ENCODE data around the gene ZNF366.
A peak's percentile ranks its signal among the peaks of the same experiment; 100 is the strongest.

The ZNF366 gene

DNA sequence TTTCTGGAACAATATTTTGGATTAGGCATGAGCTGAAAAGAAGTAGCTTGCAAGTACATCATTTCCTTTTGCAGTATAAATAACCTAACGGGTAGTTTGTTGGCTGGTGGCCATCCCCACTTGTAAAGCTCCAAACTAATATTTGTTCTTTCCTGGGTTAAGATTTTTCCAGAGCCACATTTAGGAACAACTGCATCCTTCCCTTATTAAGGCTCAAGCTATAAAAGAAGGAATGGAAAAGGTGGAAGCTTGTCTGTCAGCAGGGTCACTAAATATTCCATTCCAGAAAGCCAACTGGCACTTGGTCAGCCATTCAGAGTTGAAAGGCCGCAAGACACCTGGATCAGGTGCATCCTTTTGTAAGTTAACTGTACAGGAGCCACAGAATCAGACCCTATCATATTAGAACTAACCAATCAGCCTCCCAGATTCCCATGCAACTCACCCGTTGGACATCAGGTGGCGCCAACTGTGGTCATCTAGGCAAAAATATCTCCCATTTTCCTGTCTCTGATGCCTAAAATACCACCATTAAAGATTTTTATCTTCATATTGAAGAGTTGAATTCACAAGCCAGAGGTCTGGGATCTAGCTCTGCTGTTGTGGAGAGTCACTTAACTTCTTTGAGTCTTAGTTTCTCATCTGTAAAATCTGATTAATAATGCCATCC is 104.1 kb downstream of the ZNF366 start:
- peak in 1 of 2 experiments; percentile 44 for DNase-seq (ENCODE audit: low spot score in 2 of 2)
- H3K4me3 ChIP-seq = no peak overlapping the region
- peaks cover 3% of the 10 kb centered on the region for H3K4me1 ChIP-seq
- peaks cover 7% of the 10 kb centered on the region for H3K9me3 ChIP-seq
- H3K27me3 ChIP-seq (ENCODE audit: low read depth) = no peaks in the 10 kb centered on the region
- in situ Hi-C loops (cut with MboI; ENCODE audit: low sequenced_read_pairs) = no loop called here
- no peaks in the 10 kb centered on the region for H3K36me3 ChIP-seq (replicated peaks)

DNA sequence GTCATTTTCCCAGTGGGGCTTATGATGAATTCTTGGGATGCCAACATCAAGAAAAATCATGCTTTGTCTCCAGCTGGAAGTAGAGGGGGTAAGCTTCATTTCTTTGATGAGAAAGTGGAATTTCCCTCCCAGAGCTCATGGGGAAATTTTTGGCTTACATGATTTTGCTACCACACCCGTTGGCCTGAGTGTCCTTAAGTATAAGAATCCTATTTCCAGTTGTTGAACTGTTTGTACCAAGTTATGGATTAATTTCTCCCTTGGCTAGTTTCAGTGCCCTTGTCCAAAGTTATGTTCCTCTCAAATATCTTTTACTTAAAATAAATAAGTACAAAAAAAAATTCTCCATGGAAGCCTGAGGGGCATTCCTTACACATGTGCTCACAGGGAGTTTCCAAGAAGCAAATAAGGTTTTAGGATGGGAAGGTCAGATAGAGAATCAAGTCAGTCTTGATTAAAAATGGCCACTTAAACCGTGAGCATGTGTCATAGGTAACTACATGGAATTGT is 104.8 kb downstream of the ZNF366 start:
- Histone ChIP-seq H3K4me3 (no peak overlapping the region), H3K9me3 (peaks cover 7% of the 10 kb centered on the region), H3K27me3 (ENCODE audit: low read depth) (no peaks in the 10 kb centered on the region), H3K36me3 (replicated peaks) (no peaks in the 10 kb centered on the region), H3K4me1 (peaks cover 3% of the 10 kb centered on the region)
- in situ Hi-C loops (cut with MboI; ENCODE audit: low sequenced_read_pairs) = no loop called here
- DNase-seq (ENCODE audit: low spot score in 2 of 2) = no peak

DNA sequence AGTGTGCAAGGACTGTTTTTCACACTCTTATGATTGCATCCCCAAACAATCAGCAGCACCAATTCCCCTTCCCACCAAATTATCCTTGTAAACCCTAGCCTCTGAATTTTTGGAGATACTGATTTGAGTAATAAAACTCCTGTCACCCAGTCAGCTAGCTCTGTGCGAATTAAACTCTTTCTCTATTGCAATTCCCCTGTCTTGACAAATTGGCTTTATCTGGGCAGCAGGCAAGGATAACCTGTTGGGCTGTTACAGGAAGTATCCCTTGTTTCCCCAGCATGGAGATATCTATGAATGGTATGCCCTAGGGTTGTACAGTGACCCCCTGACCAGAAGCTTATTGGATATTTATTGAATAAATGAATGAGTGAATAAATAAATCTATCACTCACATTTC is 106.3 kb downstream of the ZNF366 start:
- Histone ChIP-seq H3K4me3 (no peak overlapping the region), H3K4me1 (peaks cover 3% of the 10 kb centered on the region), H3K9me3 (peaks cover 7% of the 10 kb centered on the region), H3K36me3 (replicated peaks) (no peaks in the 10 kb centered on the region), H3K27me3 (ENCODE audit: low read depth) (no peaks in the 10 kb centered on the region)
- in situ Hi-C loops (cut with MboI; ENCODE audit: low sequenced_read_pairs) = no loop called here
- no peak for DNase-seq (ENCODE audit: low spot score in 2 of 2)

DNA sequence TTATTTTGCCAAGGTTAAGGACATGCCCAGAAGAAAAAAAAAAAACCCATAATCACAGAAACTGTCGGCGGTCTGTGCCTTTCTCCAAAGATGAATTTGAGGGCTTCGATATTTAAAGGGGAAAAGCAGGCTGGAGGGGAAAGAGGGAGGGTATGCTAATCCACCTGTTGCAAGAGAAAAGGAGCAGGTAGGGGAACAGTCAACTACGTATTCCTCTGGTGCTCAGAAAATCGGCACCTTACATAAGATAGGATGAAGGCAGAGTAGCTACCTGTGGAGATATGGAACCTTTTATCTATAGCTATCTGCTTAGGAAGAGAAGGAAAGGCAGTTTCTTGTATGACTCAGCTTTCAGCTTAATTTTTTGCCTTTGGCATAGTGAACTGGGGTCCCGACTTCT is 109.4 kb downstream of the ZNF366 start:
- H3K9me3 ChIP-seq = peaks cover 4% of the 10 kb centered on the region
- in situ Hi-C loops (cut with MboI; ENCODE audit: low sequenced_read_pairs) = no loop called here
- DNase-seq (ENCODE audit: low spot score in 2 of 2) = no peak
- H3K4me1 ChIP-seq = peaks cover 3% of the 10 kb centered on the region
- H3K4me3 ChIP-seq = no peak overlapping the region
- H3K36me3 ChIP-seq (replicated peaks) = no peaks in the 10 kb centered on the region
- peaks cover 10% of the 10 kb centered on the region for H3K27me3 ChIP-seq (ENCODE audit: low read depth)

DNA sequence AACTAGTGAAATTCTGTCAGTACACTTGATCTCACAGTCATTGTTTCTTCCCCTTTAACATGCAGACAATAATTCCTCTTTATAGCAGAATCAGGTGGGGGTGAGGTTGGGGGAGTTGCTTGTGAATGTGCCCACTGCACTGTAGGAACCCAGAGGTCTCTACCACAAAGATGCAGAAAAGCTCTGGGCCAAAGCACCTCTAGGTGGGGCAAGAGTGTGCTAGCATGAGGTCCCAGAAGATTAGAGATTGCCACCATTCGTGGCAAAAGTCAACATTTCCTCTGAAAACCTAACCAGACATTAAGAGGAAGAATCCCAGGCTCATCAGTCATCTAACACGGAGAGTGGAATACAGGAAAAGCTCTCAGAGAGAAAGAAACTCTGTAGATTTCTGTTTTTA is 112.5 kb downstream of the ZNF366 start:
- in situ Hi-C loops (cut with MboI; ENCODE audit: low sequenced_read_pairs) = no loop called here
- Histone ChIP-seq H3K4me3 (no peak overlapping the region), H3K27me3 (ENCODE audit: low read depth) (peaks cover 21% of the 10 kb centered on the region), H3K9me3 (no peaks in the 10 kb centered on the region), H3K36me3 (replicated peaks) (no peaks in the 10 kb centered on the region), H3K4me1 (peaks cover 3% of the 10 kb centered on the region)
- peak in 1 of 2 experiments; percentile 13 for DNase-seq (ENCODE audit: low spot score in 2 of 2)

DNA sequence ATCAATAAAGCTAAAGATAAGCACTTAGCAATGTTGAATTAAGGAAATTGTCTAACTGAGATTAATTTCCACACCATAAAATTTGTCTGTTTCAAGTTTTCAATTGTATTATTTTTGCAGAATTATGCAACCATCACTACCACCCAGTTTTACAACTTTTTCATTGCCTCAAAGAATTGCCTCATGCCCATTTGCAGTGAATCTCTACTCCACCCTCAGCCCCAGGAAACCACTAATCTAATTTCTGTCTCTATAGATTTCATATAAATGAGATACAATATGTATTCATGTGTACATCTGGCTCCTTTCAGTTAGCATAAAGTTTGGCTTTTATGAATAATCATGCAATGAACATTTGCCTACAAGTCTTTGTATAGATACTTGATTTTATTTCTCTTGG is 114.2 kb downstream of the ZNF366 start:
- Histone ChIP-seq H3K4me3 (no peak overlapping the region), H3K36me3 (replicated peaks) (no peaks in the 10 kb centered on the region), H3K27me3 (ENCODE audit: low read depth) (peaks cover 26% of the 10 kb centered on the region), H3K9me3 (no peaks in the 10 kb centered on the region), H3K4me1 (no peaks in the 10 kb centered on the region)
- DNase-seq (ENCODE audit: low spot score in 2 of 2) = no peak
- in situ Hi-C loops (cut with MboI; ENCODE audit: low sequenced_read_pairs) = no loop called here
